Lower lobe of right lung (tissue), 2 donors: ENCODE measurements around the gene OSBPL5. TPM values are rescaled to one million over a fixed set of nuclear protein-coding genes. Genes with fewer than 3 reads are reported as not detected.

Source experiments
- ATAC-seq, 2 donors: fragments of 200-7000 bp; cut with Tn5 transposase; one replicate each; pipeline ENCODE4 v1.9.1; 2020 to 2022; ENCODE audit warnings: mild to moderate bottlenecking in 2 of 2, moderate library complexity in 2 of 2
- DNase-seq: peaks from one replicate; pipeline ENCODE4 v3.0.0-alpha.2; 2020
- H3K27ac ChIP-seq: fragments of 200-600 bp; one replicate; pipeline ENCODE4 v1.8.0; 2022
- H3K27me3 ChIP-seq: fragments of 200-600 bp; one replicate; pipeline ENCODE4 v1.8.0; 2022; ENCODE audit warnings: low read depth
- H3K36me3 ChIP-seq: fragments of 200-600 bp; one replicate; pipeline ENCODE4 v1.8.0; 2022; ENCODE audit warnings: mild to moderate bottlenecking
- H3K4me1 ChIP-seq: fragments of 200-600 bp; one replicate; pipeline ENCODE4 v1.8.0; 2022
- H3K4me3 ChIP-seq: fragments of 200-600 bp; one replicate; pipeline ENCODE4 v1.8.0; 2022; ENCODE audit warnings: mild to moderate bottlenecking
- H3K9me3 ChIP-seq: fragments of 200-600 bp; one replicate; pipeline ENCODE4 v1.8.0; 2022
- intact Hi-C: fragments of 100-400 bp; cut with DNase I; formaldehyde crosslinking; loops from one replicate; pipeline ENCODE4 v1.11.0; 2022
- total RNA-seq: library from RNA; stranded (reverse); fragmentation: NEBNext Ultra II Directional; extraction: Animal tissue kit (Norgen Biotek cat#: 25700); gene quantifications from one replicate; pipeline ENCODE4 v1.2.1, GENCODE V29; 2021
- TF ChIP-seq, protein P1 (sequence below): fragments of 200-600 bp; IDR thresholded peaks from one replicate; pipeline ENCODE4 v1.8.0; 2022; ENCODE audit warnings: antibody characterized with exemption, mild to moderate bottlenecking
- donor health status: DM: no; HTN: yes; CAD: no; lungs with severe emphysema.

Gene OSBPL5
- total RNA-seq, 1 donor from 2014 or later, result 46.2 TPM

GRCh38 chr11:3181725-3182461 is 16.8 kb upstream of the OSBPL5 start:
- H3K9me3 ChIP-seq, result no peaks in the 10 kb centered on the region
- H3K4me1 ChIP-seq, result no peaks in the 10 kb centered on the region
- no peak overlapping the region for H3K27ac ChIP-seq
- H3K27me3 ChIP-seq, result no peaks in the 10 kb centered on the region
- ATAC-seq (peak in 1 of 2 donors; percentile 17), DNase-seq (no peak)
- no peaks in the 10 kb centered on the region for H3K36me3 ChIP-seq
- TF ChIP-seq, protein P1, sequence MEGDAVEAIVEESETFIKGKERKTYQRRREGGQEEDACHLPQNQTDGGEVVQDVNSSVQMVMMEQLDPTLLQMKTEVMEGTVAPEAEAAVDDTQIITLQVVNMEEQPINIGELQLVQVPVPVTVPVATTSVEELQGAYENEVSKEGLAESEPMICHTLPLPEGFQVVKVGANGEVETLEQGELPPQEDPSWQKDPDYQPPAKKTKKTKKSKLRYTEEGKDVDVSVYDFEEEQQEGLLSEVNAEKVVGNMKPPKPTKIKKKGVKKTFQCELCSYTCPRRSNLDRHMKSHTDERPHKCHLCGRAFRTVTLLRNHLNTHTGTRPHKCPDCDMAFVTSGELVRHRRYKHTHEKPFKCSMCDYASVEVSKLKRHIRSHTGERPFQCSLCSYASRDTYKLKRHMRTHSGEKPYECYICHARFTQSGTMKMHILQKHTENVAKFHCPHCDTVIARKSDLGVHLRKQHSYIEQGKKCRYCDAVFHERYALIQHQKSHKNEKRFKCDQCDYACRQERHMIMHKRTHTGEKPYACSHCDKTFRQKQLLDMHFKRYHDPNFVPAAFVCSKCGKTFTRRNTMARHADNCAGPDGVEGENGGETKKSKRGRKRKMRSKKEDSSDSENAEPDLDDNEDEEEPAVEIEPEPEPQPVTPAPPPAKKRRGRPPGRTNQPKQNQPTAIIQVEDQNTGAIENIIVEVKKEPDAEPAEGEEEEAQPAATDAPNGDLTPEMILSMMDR, result no peak
- intact Hi-C loops, result no loop called here
- no peak overlapping the region for H3K4me3 ChIP-seq

- intact Hi-C loops, result no loop called here
- Histone ChIP-seq H3K36me3 (no peaks in the 10 kb centered on the region), H3K4me1 (no peaks in the 10 kb centered on the region), H3K4me3 (no peak overlapping the region), H3K27me3 (no peaks in the 10 kb centered on the region), H3K27ac (no peak overlapping the region), H3K9me3 (peaks cover 8% of the 10 kb centered on the region)
- DNase-seq (no peak), ATAC-seq (no peak)
- TF ChIP-seq, protein P1, result no peak
Measured at GRCh38 chr11:3180869-3181268, 15.8 kb upstream of the OSBPL5 start.

- Histone ChIP-seq H3K27me3 (no peaks in the 10 kb centered on the region), H3K9me3 (peaks cover 8% of the 10 kb centered on the region), H3K36me3 (no peaks in the 10 kb centered on the region), H3K4me1 (no peaks in the 10 kb centered on the region), H3K4me3 (no peak overlapping the region), H3K27ac (no peak overlapping the region)
- DNase-seq, result no peak
- TF ChIP-seq, protein P1, result no peak
- intact Hi-C loops, result no loop called here
- ATAC-seq, result no peak
Measured at GRCh38 chr11:3178349-3178748, 13.2 kb upstream of the OSBPL5 start.

- no peaks in the 10 kb centered on the region for H3K27me3 ChIP-seq
- ATAC-seq, result no peak
Measured at GRCh38 chr11:3177931-3178330, 12.8 kb upstream of the OSBPL5 start.

DNA sequence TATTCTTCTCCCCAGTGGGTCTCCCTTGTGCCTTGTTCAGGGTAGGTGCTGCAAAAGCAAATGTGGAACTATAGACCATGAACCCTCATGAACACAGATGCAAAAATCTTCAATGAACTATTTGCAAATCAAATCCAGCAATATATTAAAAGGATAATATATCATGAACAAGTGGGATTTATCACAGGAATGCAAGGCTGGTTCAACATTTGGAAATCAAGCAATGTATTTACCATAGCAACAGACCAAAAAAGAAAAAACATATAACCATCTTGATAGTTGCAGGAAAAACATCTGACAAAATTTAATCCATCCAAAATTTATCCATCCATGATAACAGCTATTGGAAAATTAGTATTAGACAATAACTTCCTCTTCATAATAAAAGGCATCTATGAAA is 11.4 kb upstream of the OSBPL5 start:
- H3K4me1 ChIP-seq, result no peaks in the 10 kb centered on the region
- H3K27ac ChIP-seq, result no peak overlapping the region
- ATAC-seq (no peak), DNase-seq (no peak)
- H3K36me3 ChIP-seq, result no peaks in the 10 kb centered on the region
- no peak overlapping the region for H3K4me3 ChIP-seq
- TF ChIP-seq, protein P1, result no peak
- H3K27me3 ChIP-seq, result no peaks in the 10 kb centered on the region
- intact Hi-C loops, result no loop called here
- H3K9me3 ChIP-seq, result peaks cover 8% of the 10 kb centered on the region

More at GRCh38 chr11:3177931-3178330, 12.8 kb upstream of the OSBPL5 start:
- DNase-seq, result no peak
- TF ChIP-seq, protein P1, result no peak
- Histone ChIP-seq H3K27ac (no peak overlapping the region), H3K9me3 (peaks cover 8% of the 10 kb centered on the region), H3K4me1 (no peaks in the 10 kb centered on the region), H3K4me3 (no peak overlapping the region), H3K36me3 (no peaks in the 10 kb centered on the region)
- intact Hi-C loops, result no loop called here
